B cell (primary cell): Measurements from ENCODE around the gene TFDP1.

Source experiments
- EZH2 ChIP-seq: IDR thresholded peaks from 2 replicates; pipeline ENCODE4 v1.6.1; 2012; ENCODE audit warnings: borderline replicate concordance, low read depth, mild to moderate bottlenecking, moderate library complexity, low read length; ENCODE audit not compliant: insufficient read depth, poor library complexity, severe bottlenecking
- TF ChIP-seq, protein P1 (sequence below): fragments of 200-600 bp; IDR thresholded peaks from one replicate; pipeline ENCODE4 v1.8.0; 2022; ENCODE audit warnings: antibody characterized with exemption, mild to moderate bottlenecking

DNA sequence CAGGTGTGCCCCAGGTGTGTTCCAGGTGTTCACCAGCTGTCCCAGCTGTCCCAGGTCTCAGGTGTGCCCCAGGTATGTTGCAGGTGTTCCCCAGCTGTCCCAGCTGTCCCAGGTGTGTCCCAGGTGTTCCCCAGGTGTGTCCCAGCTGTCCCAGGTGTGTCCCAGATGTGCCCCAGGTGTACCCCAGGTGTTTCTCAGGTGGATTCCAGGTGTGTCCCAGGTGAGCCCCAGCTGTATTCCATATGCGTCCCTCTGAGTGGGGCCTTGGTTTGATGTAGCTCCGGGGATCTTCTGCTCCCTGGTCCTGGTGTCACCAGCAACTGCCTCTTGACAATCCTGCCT, 81.7 kb downstream of the TFDP1 start:
- TF ChIP-seq, protein P1, sequence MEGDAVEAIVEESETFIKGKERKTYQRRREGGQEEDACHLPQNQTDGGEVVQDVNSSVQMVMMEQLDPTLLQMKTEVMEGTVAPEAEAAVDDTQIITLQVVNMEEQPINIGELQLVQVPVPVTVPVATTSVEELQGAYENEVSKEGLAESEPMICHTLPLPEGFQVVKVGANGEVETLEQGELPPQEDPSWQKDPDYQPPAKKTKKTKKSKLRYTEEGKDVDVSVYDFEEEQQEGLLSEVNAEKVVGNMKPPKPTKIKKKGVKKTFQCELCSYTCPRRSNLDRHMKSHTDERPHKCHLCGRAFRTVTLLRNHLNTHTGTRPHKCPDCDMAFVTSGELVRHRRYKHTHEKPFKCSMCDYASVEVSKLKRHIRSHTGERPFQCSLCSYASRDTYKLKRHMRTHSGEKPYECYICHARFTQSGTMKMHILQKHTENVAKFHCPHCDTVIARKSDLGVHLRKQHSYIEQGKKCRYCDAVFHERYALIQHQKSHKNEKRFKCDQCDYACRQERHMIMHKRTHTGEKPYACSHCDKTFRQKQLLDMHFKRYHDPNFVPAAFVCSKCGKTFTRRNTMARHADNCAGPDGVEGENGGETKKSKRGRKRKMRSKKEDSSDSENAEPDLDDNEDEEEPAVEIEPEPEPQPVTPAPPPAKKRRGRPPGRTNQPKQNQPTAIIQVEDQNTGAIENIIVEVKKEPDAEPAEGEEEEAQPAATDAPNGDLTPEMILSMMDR, result no peak
- TF ChIP-seq EZH2, result no peak
